Neural progenitor cell (in vitro differentiated cells): ENCODE data around the gene SCYGR3. TPM values are rescaled to one million over a fixed set of nuclear protein-coding genes. Genes with fewer than 3 reads are reported as not detected.

Experiments
- DNase-seq: peaks from one replicate; pipeline ENCODE4 v3.0.0-alpha.2; 2016; ENCODE audit warnings: low spot score
- H2AFZ ChIP-seq: fragments of 200-600 bp; sonication (generic); replicated peaks from 2 replicates; pipeline ENCODE4 v1.6.1; 2016; ENCODE audit warnings: antibody characterized with exemption
- H3F3A ChIP-seq: fragments of 200-600 bp; sonication (generic); 2 replicates; pipeline ENCODE4 v1.6.1; 2016; ENCODE audit warnings: antibody characterized with exemption, low read depth
- H3K27ac ChIP-seq: fragments of 200-600 bp; sonication (generic); 2 replicates; pipeline ENCODE4 v1.5.1; 2016; ENCODE audit warnings: mild to moderate bottlenecking
- H3K27me3 ChIP-seq: fragments of 200-600 bp; sonication (generic); 2 replicates; pipeline ENCODE4 v1.6.1; 2016; ENCODE audit warnings: mild to moderate bottlenecking, moderate library complexity
- H3K36me3 ChIP-seq: fragments of 200-600 bp; sonication (generic); 2 replicates; pipeline ENCODE4 v1.5.1; 2016
- H3K4me1 ChIP-seq: fragments of 200-600 bp; sonication (generic); 2 replicates; pipeline ENCODE4 v1.6.1; 2016; ENCODE audit warnings: mixed run types
- H3K4me2 ChIP-seq: fragments of 200-600 bp; sonication (generic); 2 replicates; pipeline ENCODE4 v1.6.1; 2016
- H3K4me3 ChIP-seq: fragments of 200-600 bp; sonication (generic); 2 replicates; pipeline ENCODE4 v1.5.1; 2016
- H3K79me2 ChIP-seq: fragments of 200-600 bp; sonication (generic); 2 replicates; pipeline ENCODE4 v1.6.1; 2016; ENCODE audit warnings: low read depth
- H3K9ac ChIP-seq: fragments of 200-600 bp; sonication (generic); 2 replicates; pipeline ENCODE4 v1.6.1; 2016
- H3K9me3 ChIP-seq: fragments of 200-600 bp; sonication (generic); 2 replicates; pipeline ENCODE4 v1.5.1; 2016; ENCODE audit warnings: low read depth
- H4K20me1 ChIP-seq: fragments of 200-600 bp; sonication (generic); 2 replicates; pipeline ENCODE4 v1.6.1; 2016; ENCODE audit warnings: low read depth
- H3K27ac Mint-ChIP-seq: 3 replicates; pipeline ENCODE4 v1.8.0; 2021; ENCODE audit warnings: mixed read lengths
- H3K27me3 Mint-ChIP-seq: 2 replicates; pipeline ENCODE4 v1.8.0; 2022; ENCODE audit warnings: low read depth, mild to moderate bottlenecking, inconsistent platforms, moderate library complexity, mixed read lengths; ENCODE audit not compliant: insufficient read depth
- H3K36me3 Mint-ChIP-seq: 3 replicates; pipeline ENCODE4 v1.8.0; 2021; ENCODE audit warnings: mixed read lengths
- H3K4me1 Mint-ChIP-seq: 3 replicates; pipeline ENCODE4 v1.8.0; 2021; ENCODE audit warnings: mixed read lengths
- H3K4me3 Mint-ChIP-seq: 3 replicates; pipeline ENCODE4 v1.8.0; 2021; ENCODE audit warnings: mild to moderate bottlenecking, moderate library complexity, mixed read lengths
- H3K9me3 Mint-ChIP-seq: 3 replicates; pipeline ENCODE4 v1.8.0; 2020; ENCODE audit warnings: mixed read lengths
- CTCF ChIP-seq: fragments of 200-600 bp; sonication (generic); IDR thresholded peaks from 2 replicates; pipeline ENCODE4 v1.5.1; 2017; ENCODE audit warnings: antibody characterized with exemption, mild to moderate bottlenecking
- EZH2 ChIP-seq: fragments of 200-600 bp; sonication (generic); IDR thresholded peaks from 2 replicates; pipeline ENCODE4 v1.6.1; 2017; ENCODE audit warnings: antibody characterized with exemption, mild to moderate bottlenecking, moderate library complexity
- EZH2phosphoT487 ChIP-seq: fragments of 200-600 bp; sonication (generic); IDR thresholded peaks from 2 replicates; pipeline ENCODE4 v1.6.1; 2017; ENCODE audit warnings: antibody characterized with exemption
- total RNA-seq: library from RNA; depleted of rRNA; stranded (reverse); fragments of >200 nt; gene quantifications from 2 replicates; pipeline ENCODE4 v1.2.3, GENCODE V29; 2015; ENCODE audit warnings: low replicate concordance

Gene SCYGR3
- total RNA-seq, 1 donor from 2014 or later = not detected

- H3K36me3 Mint-ChIP-seq = no peaks in the 10 kb centered on the region
- H3K27me3 ChIP-seq = no peaks in the 10 kb centered on the region
- H3K4me1 ChIP-seq = peaks cover 6% of the 10 kb centered on the region
- H3K79me2 ChIP-seq = no peaks in the 10 kb centered on the region
- H3K4me1 Mint-ChIP-seq = no peaks in the 10 kb centered on the region
- H3K9me3 ChIP-seq = no peaks in the 10 kb centered on the region
- no peaks in the 10 kb centered on the region for H3K36me3 ChIP-seq
- no peak overlapping the region for H3K9ac ChIP-seq
- H3F3A ChIP-seq = no peaks in the 10 kb centered on the region
- H3K9me3 Mint-ChIP-seq = no peaks in the 10 kb centered on the region
- H3K4me3 ChIP-seq = no peak overlapping the region
- H3K27ac ChIP-seq = no peak overlapping the region
- no peaks in the 10 kb centered on the region for H4K20me1 ChIP-seq
- TF ChIP-seq CTCF (no peak), EZH2 (no peak), EZH2phosphoT487 (no peak)
- H3K4me3 Mint-ChIP-seq = no peak overlapping the region
- DNase-seq = no peak
- no peak overlapping the region for H2AFZ ChIP-seq
- H3K27me3 Mint-ChIP-seq = peaks cover 3% of the 10 kb centered on the region
- no peak overlapping the region for H3K27ac Mint-ChIP-seq
- H3K4me2 ChIP-seq = no peak overlapping the region
Measured at GRCh38 chr2:227627769-227628168, 13.1 kb upstream of the SCYGR3 start.

GRCh38 chr2:227626580-227627151 is 12.0 kb upstream of the SCYGR3 start:
- no peak overlapping the region for H3K27ac Mint-ChIP-seq
- H3F3A ChIP-seq = no peaks in the 10 kb centered on the region
- H3K9me3 Mint-ChIP-seq = no peaks in the 10 kb centered on the region

GRCh38 chr2:227625420-227625819 is 10.8 kb upstream of the SCYGR3 start:
- H4K20me1 ChIP-seq = no peaks in the 10 kb centered on the region
- H3K4me3 ChIP-seq = no peak overlapping the region
- H3K27me3 Mint-ChIP-seq = peaks cover 5% of the 10 kb centered on the region
- no peaks in the 10 kb centered on the region for H3K36me3 ChIP-seq
- no peak overlapping the region for H3K9ac ChIP-seq
- H3K9me3 Mint-ChIP-seq = no peaks in the 10 kb centered on the region
- no peaks in the 10 kb centered on the region for H3K4me1 Mint-ChIP-seq
- no peak for DNase-seq
- H2AFZ ChIP-seq = no peak overlapping the region
- no peak overlapping the region for H3K27ac Mint-ChIP-seq
- no peaks in the 10 kb centered on the region for H3K27me3 ChIP-seq
- no peaks in the 10 kb centered on the region for H3F3A ChIP-seq
- TF ChIP-seq CTCF (no peak), EZH2 (no peak), EZH2phosphoT487 (no peak)
- H3K9me3 ChIP-seq = no peaks in the 10 kb centered on the region
- no peaks in the 10 kb centered on the region for H3K36me3 Mint-ChIP-seq
- H3K4me1 ChIP-seq = peaks cover 6% of the 10 kb centered on the region
- H3K4me2 ChIP-seq = no peak overlapping the region
- no peak overlapping the region for H3K4me3 Mint-ChIP-seq
- H3K27ac ChIP-seq = no peak overlapping the region
- H3K79me2 ChIP-seq = no peaks in the 10 kb centered on the region

More at GRCh38 chr2:227626580-227627151, 12.0 kb upstream of the SCYGR3 start:
- H3K4me2 ChIP-seq = no peak overlapping the region
- Mint-ChIP-seq H3K36me3 (no peaks in the 10 kb centered on the region), H3K4me3 (no peak overlapping the region), H3K4me1 (no peaks in the 10 kb centered on the region), H3K27me3 (peaks cover 6% of the 10 kb centered on the region)
- no peak overlapping the region for H2AFZ ChIP-seq
- no peak overlapping the region for H3K9ac ChIP-seq
- H3K79me2 ChIP-seq = no peaks in the 10 kb centered on the region
- H3K36me3 ChIP-seq = no peaks in the 10 kb centered on the region
- no peaks in the 10 kb centered on the region for H4K20me1 ChIP-seq
- H3K9me3 ChIP-seq = no peaks in the 10 kb centered on the region
- TF ChIP-seq EZH2 (no peak), EZH2phosphoT487 (no peak), CTCF (no peak)
- no peak for DNase-seq
- H3K27me3 ChIP-seq = no peaks in the 10 kb centered on the region
- H3K4me1 ChIP-seq = peaks cover 6% of the 10 kb centered on the region
- no peak overlapping the region for H3K27ac ChIP-seq
- no peak overlapping the region for H3K4me3 ChIP-seq
